Gastrocnemius medialis (tissue), 4 donors: ENCODE data around the gene DAPL1. TPM values are rescaled to one million over a fixed set of nuclear protein-coding genes. Genes with fewer than 3 reads are reported as not detected.

ENCODE experiments used
- ATAC-seq, 2 donors: fragments of 150-250 bp; one replicate each; pipeline ENCODE4 v1.9.1; 2016
- DNase-seq, 2 donors: peaks; one replicate each; pipeline ENCODE4 v3.0.0-alpha.2; 2019
- H3K27ac ChIP-seq, 4 donors: fragments of 200-600 bp; sonication (generic); 1 replicate in 1 of 4; 2 replicates in 3 of 4; pipeline ENCODE4 v1.5.1; 2016 to 2018; ENCODE audit warnings: mild to moderate bottlenecking in 2 of 4, moderate library complexity in 1 of 4
- H3K27me3 ChIP-seq, 3 donors: fragments of 200-600 bp; sonication (generic) in 2 of 3; 1 replicate in 1 of 3; 2 replicates in 2 of 3; pipeline versions ENCODE4 v1.5.1 to v1.6.0; 2016 to 2019; ENCODE audit warnings: mild to moderate bottlenecking in 1 of 3, moderate library complexity in 1 of 3
- H3K36me3 ChIP-seq, 2 donors: fragments of 200-600 bp; sonication (generic) in 1 of 2; one replicate each; pipeline ENCODE4 v1.5.1; 2017 to 2018
- H3K4me1 ChIP-seq, 2 donors: fragments of 200-600 bp; sonication (generic) in 1 of 2; one replicate each; pipeline ENCODE4 v1.5.1; 2016 to 2017; ENCODE audit warnings: mild to moderate bottlenecking in 2 of 2
- H3K4me3 ChIP-seq, 4 donors: fragments of 200-600 bp; sonication (generic) in 3 of 4; 1 replicate in 1 of 4; 2 replicates in 3 of 4; pipeline ENCODE4 v1.5.1; 2016 to 2019; ENCODE audit warnings: mild to moderate bottlenecking in 2 of 4
- H3K9me3 ChIP-seq, 3 donors: fragments of 200-600 bp; sonication (generic) in 2 of 3; 1 replicate in 1 of 3; 2 replicates in 2 of 3; pipeline ENCODE4 v1.5.1; 2016 to 2019
- CTCF ChIP-seq, 5 experiments: fragments of 450-650 bp in 3 of 5; fragments of 200-600 bp in 2 of 5; sonication (generic) in 2 of 5; IDR thresholded peaks in 4 of 5; conservative IDR thresholded peaks in 1 of 5; 1 replicate in 4 of 5; 2 replicates in 1 of 5; pipeline ENCODE4 v1.5.1; 2016 to 2019; ENCODE audit warnings: antibody characterized with exemption in 5 of 5, mild to moderate bottlenecking in 3 of 5, moderate library complexity in 3 of 5
- POLR2A ChIP-seq, 2 donors: fragments of 450-650 bp; IDR thresholded peaks; one replicate each; pipeline ENCODE4 v1.6.1; 2017; ENCODE audit warnings: antibody characterized with exemption in 2 of 2, mild to moderate bottlenecking in 2 of 2, moderate library complexity in 2 of 2
- in situ Hi-C, 4 donors: fragments of 200-750 bp; cut with MboI; loops; one replicate each; pipeline versions ENCODE4 v1.15.0 to v1.8.0; 2017; ENCODE audit warnings: low sequenced_read_pairs in 4 of 4
- intact Hi-C: fragments of 100-400 bp; cut with DNase I; formaldehyde crosslinking; loops from one replicate; pipeline ENCODE4 v1.15.1; 2023; ENCODE audit warnings: low total_unique reads
- total RNA-seq, 4 donors: library from RNA; depleted of rRNA; stranded (reverse); fragments of >200 nt; gene quantifications; one replicate each; pipeline versions ENCODE4 v1.1.0 to v1.2.3, GENCODE V29; 2016

The DAPL1 gene
- total RNA-seq, 4 donors from 2014 or later, result not detected

GRCh38 chr2:158796652-158797051, 1.5 kb downstream of the DAPL1 start:
- Histone ChIP-seq H3K4me3 (no peak overlapping the region), H3K27ac (no peak overlapping the region), H3K36me3 (no peaks in the 10 kb centered on the region), H3K9me3 (no peaks in the 10 kb centered on the region), H3K27me3 (no peaks in the 10 kb centered on the region), H3K4me1 (no peaks in the 10 kb centered on the region)
- ATAC-seq (no peak), DNase-seq (no peak)
- no peak for TF ChIP-seq CTCF (IDR thresholded peaks at IDR 0.05 in 4 of 5, conservative IDR thresholded peaks at IDR 0.05 in 1 of 5)
- intact Hi-C loops, result no loop called here
- in situ Hi-C loops, result no loop called here

GRCh38 chr2:158797963-158798700, 3.0 kb downstream of the DAPL1 start:
- TF ChIP-seq POLR2A (IDR thresholded peaks at IDR 0.05), result no peak
- TF ChIP-seq CTCF (IDR thresholded peaks at IDR 0.05 in 4 of 5, conservative IDR thresholded peaks at IDR 0.05 in 1 of 5), result no peak
- intact Hi-C loops (no loop called here), in situ Hi-C loops (no loop called here)
- no peak for DNase-seq
- Histone ChIP-seq H3K4me3 (no peak overlapping the region), H3K27ac (no peak overlapping the region), H3K4me1 (no peaks in the 10 kb centered on the region), H3K9me3 (no peaks in the 10 kb centered on the region), H3K36me3 (no peaks in the 10 kb centered on the region), H3K27me3 (no peaks in the 10 kb centered on the region)
- ATAC-seq, result no peak

GRCh38 chr2:158799181-158799580, 4.1 kb downstream of the DAPL1 start:
- H3K4me3 ChIP-seq, result no peak overlapping the region
- no peak for ATAC-seq
- no peaks in the 10 kb centered on the region for H3K4me1 ChIP-seq
- intact Hi-C loops, result no loop called here
- in situ Hi-C loops, result no loop called here
- TF ChIP-seq CTCF (IDR thresholded peaks at IDR 0.05 in 4 of 5, conservative IDR thresholded peaks at IDR 0.05 in 1 of 5) (no peak), POLR2A (IDR thresholded peaks at IDR 0.05) (no peak)
- no peaks in the 10 kb centered on the region for H3K36me3 ChIP-seq
- no peaks in the 10 kb centered on the region for H3K27me3 ChIP-seq
- no peak overlapping the region for H3K27ac ChIP-seq
- no peaks in the 10 kb centered on the region for H3K9me3 ChIP-seq
- DNase-seq, result no peak

DNA sequence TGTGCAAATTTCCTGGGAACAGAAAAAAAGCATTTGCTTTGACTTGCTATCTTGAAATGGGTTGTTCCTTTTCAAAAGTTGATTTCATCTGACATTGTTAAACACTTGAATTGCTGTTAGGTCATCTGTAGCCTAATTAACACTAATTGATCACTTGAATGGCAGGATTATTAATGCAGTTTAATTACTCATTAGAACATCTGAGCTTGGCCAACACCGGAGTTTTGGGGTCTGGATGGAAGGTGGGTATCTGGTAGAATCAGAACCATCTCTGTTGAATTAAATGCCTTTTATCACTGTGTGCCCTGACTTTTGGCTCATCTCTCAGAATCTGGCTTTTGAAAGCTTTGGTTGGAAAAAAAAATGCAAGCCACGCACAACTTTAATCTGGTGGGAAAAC, 8.4 kb downstream of the DAPL1 start:
- intact Hi-C loops (no loop called here), in situ Hi-C loops (no loop called here)
- H3K4me1 ChIP-seq, result no peaks in the 10 kb centered on the region
- no peak overlapping the region for H3K27ac ChIP-seq
- no peak for DNase-seq
- H3K36me3 ChIP-seq, result no peaks in the 10 kb centered on the region
- H3K4me3 ChIP-seq, result no peak overlapping the region
- TF ChIP-seq CTCF (IDR thresholded peaks at IDR 0.05 in 4 of 5, conservative IDR thresholded peaks at IDR 0.05 in 1 of 5) (no peak), POLR2A (IDR thresholded peaks at IDR 0.05) (no peak)
- H3K9me3 ChIP-seq, result no peaks in the 10 kb centered on the region
- ATAC-seq, result no peak
- H3K27me3 ChIP-seq, result no peaks in the 10 kb centered on the region

DNA sequence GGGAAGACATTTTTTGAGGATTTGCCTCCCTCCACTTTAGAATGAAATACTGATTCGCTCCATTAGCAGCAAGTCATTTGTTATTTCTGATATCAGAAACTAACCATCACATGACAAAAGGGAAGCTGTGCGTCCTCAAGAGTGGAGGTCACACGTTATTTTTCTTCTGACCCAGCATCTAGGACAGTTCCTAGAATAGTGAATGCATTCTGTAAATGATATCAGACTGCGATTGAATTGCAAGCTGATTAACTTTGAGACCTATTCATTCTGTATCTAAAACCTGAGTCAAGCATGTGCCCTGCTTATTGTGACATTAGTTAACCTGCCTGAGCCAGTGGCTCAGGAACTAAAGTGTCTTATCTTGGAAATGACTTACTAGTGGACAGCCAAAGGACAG, 10.1 kb downstream of the DAPL1 start:
- intact Hi-C loops, result no loop called here
- in situ Hi-C loops, result no loop called here
- no peak overlapping the region for H3K27ac ChIP-seq
- H3K4me3 ChIP-seq, result no peak overlapping the region
- no peaks in the 10 kb centered on the region for H3K9me3 ChIP-seq
- H3K27me3 ChIP-seq, result no peaks in the 10 kb centered on the region
- no peak for TF ChIP-seq CTCF (IDR thresholded peaks at IDR 0.05 in 4 of 5, conservative IDR thresholded peaks at IDR 0.05 in 1 of 5)
- no peak for TF ChIP-seq POLR2A (IDR thresholded peaks at IDR 0.05)
- ATAC-seq (no peak), DNase-seq (no peak)
- H3K4me1 ChIP-seq, result no peaks in the 10 kb centered on the region
- H3K36me3 ChIP-seq, result no peaks in the 10 kb centered on the region
